ENCODE data around the gene C1orf50. TPM values are rescaled to one million over a fixed set of nuclear protein-coding genes. Genes with fewer than 3 reads are reported as not detected.

The C1orf50 gene
- total RNA-seq, 1 donor from 2014 or later = 11.3 TPM

GRCh38 chr1:42788021-42788420, 21.0 kb downstream of the C1orf50 start:
- no peak overlapping the region for H3K27ac Mint-ChIP-seq (ENCODE audit: unreplicated experiment)

GRCh38 chr1:42793824-42794223, 26.8 kb downstream of the C1orf50 start:
- Mint-ChIP-seq H3K36me3 (ENCODE audit: low read depth, unreplicated experiment) (no peaks in the 10 kb centered on the region), H3K27ac (ENCODE audit: unreplicated experiment) (no peak overlapping the region), H3K27me3 (ENCODE audit: unreplicated experiment) (no peaks in the 10 kb centered on the region), H3K4me3 (ENCODE audit: unreplicated experiment) (no peak overlapping the region), H3K4me1 (ENCODE audit: unreplicated experiment) (peaks cover 4% of the 10 kb centered on the region), H3K9me3 (ENCODE audit: unreplicated experiment) (no peaks in the 10 kb centered on the region)
- no peak for DNase-seq (ENCODE audit: low spot score)
- TF ChIP-seq CTCF (IDR thresholded peaks at IDR 0.05; ENCODE audit: unreplicated experiment) = no peak

More at GRCh38 chr1:42788021-42788420, 21.0 kb downstream of the C1orf50 start:
- Mint-ChIP-seq H3K4me1 (ENCODE audit: unreplicated experiment) (peaks cover 16% of the 10 kb centered on the region), H3K36me3 (ENCODE audit: low read depth, unreplicated experiment) (peaks cover 7% of the 10 kb centered on the region), H3K9me3 (ENCODE audit: unreplicated experiment) (no peaks in the 10 kb centered on the region), H3K27me3 (ENCODE audit: unreplicated experiment) (peaks cover 3% of the 10 kb centered on the region), H3K4me3 (ENCODE audit: unreplicated experiment) (no peak overlapping the region)
- TF ChIP-seq CTCF (IDR thresholded peaks at IDR 0.05; ENCODE audit: unreplicated experiment) = no peak
- DNase-seq (ENCODE audit: low spot score) = no peak

GRCh38 chr1:42797414-42797813, 30.4 kb downstream of the C1orf50 start:
- H3K9me3 Mint-ChIP-seq (ENCODE audit: unreplicated experiment) = no peaks in the 10 kb centered on the region
- no peak overlapping the region for H3K4me3 Mint-ChIP-seq (ENCODE audit: unreplicated experiment)
- H3K27ac Mint-ChIP-seq (ENCODE audit: unreplicated experiment) = no peak overlapping the region
- H3K27me3 Mint-ChIP-seq (ENCODE audit: unreplicated experiment) = no peaks in the 10 kb centered on the region
- TF ChIP-seq CTCF (IDR thresholded peaks at IDR 0.05; ENCODE audit: unreplicated experiment) = no peak
- DNase-seq (ENCODE audit: low spot score) = no peak
- peaks cover 4% of the 10 kb centered on the region for H3K4me1 Mint-ChIP-seq (ENCODE audit: unreplicated experiment)
- H3K36me3 Mint-ChIP-seq (ENCODE audit: low read depth, unreplicated experiment) = no peaks in the 10 kb centered on the region

GRCh38 chr1:42797979-42798378, 30.9 kb downstream of the C1orf50 start:
- no peak for TF ChIP-seq CTCF (IDR thresholded peaks at IDR 0.05; ENCODE audit: unreplicated experiment)
- peaks cover 4% of the 10 kb centered on the region for H3K4me1 Mint-ChIP-seq (ENCODE audit: unreplicated experiment)
- no peaks in the 10 kb centered on the region for H3K9me3 Mint-ChIP-seq (ENCODE audit: unreplicated experiment)
- H3K36me3 Mint-ChIP-seq (ENCODE audit: low read depth, unreplicated experiment) = no peaks in the 10 kb centered on the region
- no peak for DNase-seq (ENCODE audit: low spot score)
- H3K4me3 Mint-ChIP-seq (ENCODE audit: unreplicated experiment) = no peak overlapping the region
- H3K27me3 Mint-ChIP-seq (ENCODE audit: unreplicated experiment) = no peaks in the 10 kb centered on the region
- H3K27ac Mint-ChIP-seq (ENCODE audit: unreplicated experiment) = no peak overlapping the region

- H3K4me3 Mint-ChIP-seq (ENCODE audit: unreplicated experiment) = no peak overlapping the region
Measured at GRCh38 chr1:42801832-42802473, 34.9 kb downstream of the C1orf50 start.

More at GRCh38 chr1:42801832-42802473, 34.9 kb downstream of the C1orf50 start:
- H3K27me3 Mint-ChIP-seq (ENCODE audit: unreplicated experiment) = no peaks in the 10 kb centered on the region
- H3K27ac Mint-ChIP-seq (ENCODE audit: unreplicated experiment) = no peak overlapping the region
- peaks cover 4% of the 10 kb centered on the region for H3K9me3 Mint-ChIP-seq (ENCODE audit: unreplicated experiment)
- H3K36me3 Mint-ChIP-seq (ENCODE audit: low read depth, unreplicated experiment) = peaks cover 30% of the 10 kb centered on the region
- no peaks in the 10 kb centered on the region for H3K4me1 Mint-ChIP-seq (ENCODE audit: unreplicated experiment)
- TF ChIP-seq CTCF (IDR thresholded peaks at IDR 0.05; ENCODE audit: unreplicated experiment) = no peak
- DNase-seq (ENCODE audit: low spot score) = no peak
